HepG2 (cell line): Measurements from ENCODE around the gene ZNF749. TPM values are rescaled to one million over a fixed set of nuclear protein-coding genes. Genes with fewer than 3 reads are reported as not detected.

Experiments
- ATAC-seq: fragments of 200-7000 bp; cut with Tn5 transposase; 3 replicates; pipeline ENCODE4 v1.9.1; 2020; ENCODE audit warnings: mild to moderate bottlenecking, moderate library complexity
- BruUV-seq: library from RNA; stranded (reverse); fragments of 400-500 nt; replicated peaks from 2 replicates; lab custom pipeline; 2021; lab: Mats Ljungman, UMichigan
- CTCF ChIA-PET: fragments of 300-600 bp; formaldehyde crosslinking; extraction: SDS; loops from one replicate; lab custom pipeline; 2021; ENCODE audit warnings: low total read pairs, inconsistent platforms, low intra/inter-chr PET ratio; lab: Yijun Ruan, JAX
- POLR2A ChIA-PET: fragments of 350-600 bp; sonication (Branson Sonifier 250); formaldehyde crosslinking; loops from one replicate; lab custom pipeline; 2020; ENCODE audit warnings: antibody characterized with exemption, inconsistent platforms; lab: Yijun Ruan, JAX
- DNase-seq: peaks from one replicate; pipeline ENCODE4 v3.0.0-alpha.2; 2015; ENCODE audit warnings: low spot score
- FAIRE-seq: peaks from 3 replicates; lab custom pipeline; 2011; peaks lifted over from hg19 to GRCh38; lab: Jason Lieb, UNC
- H2AFZ ChIP-seq: one replicate; pipeline ENCODE4 v1.6.1; 2011; ENCODE audit warnings: low read length, inconsistent platforms
- H3K27ac ChIP-seq: fragments of 300-600 bp; 3 replicates; pipeline ENCODE4 v1.8.0; 2011; ENCODE audit warnings: mixed run types, mild to moderate bottlenecking, mixed read lengths, low read length, inconsistent platforms; ENCODE audit not compliant: insufficient read depth; ENCODE audit errors: extremely low read length
- H3K27me3 ChIP-seq, 2 experiments: fragments of 200-600 bp in 1 of 2; 2 replicates in 1 of 2; 3 replicates in 1 of 2; pipeline versions ENCODE4 v1.6.0 to v1.8.0; 2011; ENCODE audit warnings: low read length in 2 of 2, mild to moderate bottlenecking in 2 of 2, moderate library complexity in 2 of 2, inconsistent platforms in 1 of 2; ENCODE audit not compliant: insufficient read depth in 2 of 2, control insufficient read depth in 1 of 2
- H3K36me3 ChIP-seq, 2 experiments: fragments of 200-600 bp in 1 of 2; replicated peaks in 1 of 2; 2 replicates in 1 of 2; 3 replicates in 1 of 2; pipeline versions ENCODE4 v1.5.1 to v1.8.0; 2011; ENCODE audit warnings: low read length in 2 of 2, inconsistent platforms in 1 of 2; ENCODE audit not compliant: insufficient read depth in 2 of 2, control insufficient read depth in 1 of 2
- H3K4me1 ChIP-seq: 2 replicates; pipeline ENCODE4 v1.5.1; 2012; ENCODE audit warnings: low read length, inconsistent platforms; ENCODE audit not compliant: insufficient read depth
- H3K4me2 ChIP-seq: 2 replicates; pipeline ENCODE4 v1.6.0; 2011; ENCODE audit warnings: low read depth, low read length, inconsistent platforms
- H3K4me3 ChIP-seq, 3 experiments: fragments of 200-600 bp in 1 of 3; sonication (generic), shearing (Covaris generic) in 1 of 3; replicated peaks in 1 of 3; 2 replicates each; pipeline ENCODE4 v1.5.1; 2011 to 2016; ENCODE audit warnings: low read length in 3 of 3, inconsistent platforms in 2 of 3, low read depth in 2 of 3, mild to moderate bottlenecking in 2 of 3, control low read depth in 1 of 3, mixed read lengths in 1 of 3; ENCODE audit not compliant: insufficient read depth in 1 of 3
- H3K79me2 ChIP-seq: one replicate; pipeline ENCODE4 v1.6.1; 2011; ENCODE audit warnings: low read length, inconsistent platforms; ENCODE audit not compliant: insufficient read depth
- H3K9ac ChIP-seq: 2 replicates; pipeline ENCODE4 v1.6.0; 2011; ENCODE audit warnings: mild to moderate bottlenecking, low read depth, low read length, inconsistent platforms; ENCODE audit not compliant: insufficient read depth
- H3K9me3 ChIP-seq: 2 replicates; pipeline ENCODE4 v1.5.1; 2012; ENCODE audit warnings: mild to moderate bottlenecking, low read length
- H4K20me1 ChIP-seq: 2 replicates; pipeline ENCODE4 v1.6.0; 2011; ENCODE audit warnings: inconsistent platforms, mild to moderate bottlenecking, low read length, moderate library complexity; ENCODE audit not compliant: insufficient read depth
- ETS1 ChIP-seq: sonication (generic); formaldehyde crosslinking; IDR thresholded peaks from 2 replicates; pipeline ENCODE4 v1.4.0; 2020; ENCODE audit warnings: missing genetic modification reagents
- FOXJ3 ChIP-seq: sonication (generic); formaldehyde crosslinking; IDR thresholded peaks from 2 replicates; pipeline ENCODE4 v1.4.0; 2020; ENCODE audit warnings: missing genetic modification reagents, mild to moderate bottlenecking, borderline replicate concordance
- KDM4B ChIP-seq: sonication (generic); formaldehyde crosslinking; IDR thresholded peaks from 2 replicates; pipeline ENCODE4 v1.4.0; 2020; ENCODE audit warnings: missing genetic modification reagents
- MXD3 ChIP-seq: IDR thresholded peaks from 2 replicates; pipeline ENCODE4 v1.6.1; 2016; ENCODE audit warnings: mild to moderate bottlenecking, missing biosample characterization, missing genetic modification reagents
- PHF8 ChIP-seq: sonication (generic); formaldehyde crosslinking; IDR thresholded peaks from 2 replicates; pipeline ENCODE4 v1.5.0; 2020; ENCODE audit warnings: missing genetic modification reagents
- PTBP1 ChIP-seq: fragments of 200-400 bp; formaldehyde crosslinking; IDR thresholded peaks from 2 replicates; pipeline ENCODE4 v1.6.1; 2018; ENCODE audit warnings: low read length, low read depth; ENCODE audit not compliant: poor library complexity, severe bottlenecking
- RBM22 ChIP-seq: fragments of 200-400 bp; formaldehyde crosslinking; optimal IDR thresholded peaks from 2 replicates; pipeline ENCODE3; 2017; ENCODE audit warnings: mild to moderate bottlenecking, low read length, moderate library complexity
- RELA ChIP-seq: sonication (generic); formaldehyde crosslinking; IDR thresholded peaks from 2 replicates; pipeline ENCODE4 v1.4.0; 2020; ENCODE audit warnings: missing genetic modification reagents
- SRSF9 ChIP-seq: fragments of 200-400 bp; formaldehyde crosslinking; IDR thresholded peaks from 2 replicates; pipeline ENCODE4 v1.6.1; 2018; ENCODE audit warnings: borderline replicate concordance, mild to moderate bottlenecking, low read depth, low read length; ENCODE audit not compliant: insufficient read depth, poor library complexity, severe bottlenecking
- THAP7 ChIP-seq: sonication (generic); formaldehyde crosslinking; IDR thresholded peaks from 2 replicates; pipeline ENCODE4 v1.8.1; 2023; ENCODE audit warnings: mild to moderate bottlenecking, missing genetic modification reagents
- ZBTB20 ChIP-seq: sonication (generic); formaldehyde crosslinking; IDR thresholded peaks from 2 replicates; pipeline ENCODE4 v1.8.1; 2023; ENCODE audit warnings: missing genetic modification reagents, low read depth, mild to moderate bottlenecking, borderline replicate concordance
- ZBTB43 ChIP-seq: sonication (generic); formaldehyde crosslinking; conservative IDR thresholded peaks from 2 replicates; pipeline ENCODE4 v1.4.0; 2020; ENCODE audit warnings: missing genetic modification reagents
- ZNF251 ChIP-seq: sonication (generic); formaldehyde crosslinking; IDR thresholded peaks from 2 replicates; pipeline ENCODE4 v1.9.0; 2021; ENCODE audit warnings: mild to moderate bottlenecking, missing genetic modification reagents
- ZNF326 ChIP-seq: sonication (generic); formaldehyde crosslinking; IDR thresholded peaks from 2 replicates; pipeline ENCODE4 v1.4.0; 2020; ENCODE audit warnings: missing genetic modification reagents, borderline replicate concordance
- ZNF44 ChIP-seq: sonication (generic); formaldehyde crosslinking; IDR thresholded peaks from 2 replicates; pipeline ENCODE4 v1.5.1; 2020; ENCODE audit warnings: mild to moderate bottlenecking, missing genetic modification reagents
- ZNF569 ChIP-seq: sonication (generic); formaldehyde crosslinking; IDR thresholded peaks from 2 replicates; pipeline ENCODE4 v1.5.0; 2020; ENCODE audit warnings: mild to moderate bottlenecking, missing genetic modification reagents, moderate library complexity, borderline replicate concordance
- ZNF674 ChIP-seq: sonication (generic); formaldehyde crosslinking; IDR thresholded peaks from 2 replicates; pipeline ENCODE4 v1.5.0; 2020; ENCODE audit warnings: low read depth, mild to moderate bottlenecking, missing genetic modification reagents
- ZNF7 ChIP-seq: IDR thresholded peaks from 2 replicates; pipeline ENCODE4 v1.6.1; 2016; ENCODE audit warnings: missing biosample characterization, missing genetic modification reagents
- ZNF747 ChIP-seq: sonication (generic); formaldehyde crosslinking; IDR thresholded peaks from 2 replicates; pipeline ENCODE4 v1.8.1; 2023; ENCODE audit warnings: missing genetic modification reagents, mild to moderate bottlenecking, borderline replicate concordance
- ZNF891 ChIP-seq: sonication (generic); formaldehyde crosslinking; IDR thresholded peaks from 2 replicates; pipeline ENCODE4 v1.5.0; 2020; ENCODE audit warnings: mild to moderate bottlenecking, missing genetic modification reagents
- WGBS: methylation state at CpG from one replicate; pipeline ENCODE4 v1.1.6; 2017; ENCODE audit warnings: low lambda C conversion rate; 5-methylcytosine and 5-hydroxymethylcytosine counted together
- in situ Hi-C: cut with HindIII; loops from 2 replicates; pipeline ENCODE4 v1.10.0; 2017; ENCODE audit warnings: low pct_unique_long_range_greater_than_20kb; ENCODE audit not compliant: extremely low pct_ligation_motif_present
- intact Hi-C: fragments of 100-400 bp; cut with micrococcal nuclease; formaldehyde crosslinking; loops from one replicate; pipeline ENCODE4 v1.10.0; 2022; ENCODE audit not compliant: unreplicated experiment
- polyA plus RNA-seq, 8 experiments: library from polyadenylated mRNA; depleted of rRNA in 3 of 8; stranded (reverse) in 7 of 8; unstranded in 1 of 8; fragments of >200 nt; fragmentation: Illumina TruSeq in 4 of 8; extraction: Trizol in 4 of 8; gene quantifications; 2 replicates each; pipeline versions ENCODE4 v1.2.1 to v1.2.3, GENCODE V29; 2011 to 2016; ENCODE audit warnings: low read depth in 4 of 8, missing spikeins in 1 of 8, mixed read lengths in 1 of 8; ENCODE audit not compliant: insufficient read depth in 1 of 8
- total RNA-seq, 5 experiments: library from RNA; depleted of rRNA; stranded (reverse); fragments of >200 nt; fragmentation: Illumina TruSeq; extraction: Trizol; gene quantifications; 2 replicates each; pipeline ENCODE4 v1.2.3, GENCODE V29; 2016; ENCODE audit warnings: low read depth in 1 of 5

The ZNF749 gene
- total and polyA plus RNA-seq, 2 of the 13 experiments (the other 11 are each of a cell fraction or from before 2014, with no cell fraction given), result 18.9 to 21.0 TPM

GRCh38 chr19:57421037-57421436 lies 14.1 kb upstream of the ZNF749 start (continued):
- TF ChIP-seq PTBP1, result no peak
- no peak for TF ChIP-seq ZNF7 (CRISPR knock-in tag)
- no peak for TF ChIP-seq KDM4B (CRISPR knock-in tag)
- no peak for TF ChIP-seq SRSF9
- TF ChIP-seq, all 625 proteins: peak for 0

- H3K9me3 ChIP-seq, result no peaks in the 10 kb centered on the region
- H3K27ac ChIP-seq, result peak overlapping the region; percentile 70
- ChIA-PET CTCF (no interaction called here), POLR2A (interaction anchor here (0.7 to 2.0 kb wide), 9 partner anchors 16 to 594 kb away, joined by 3 to 9 read pairs (median 3); partner anchors contain the start of genes PEG3, ZIM2, ZNF304 and ZNF419)
- H3K4me1 ChIP-seq, result peaks cover 22% of the 10 kb centered on the region
- H2AFZ ChIP-seq, result peak overlapping the region; percentile 89
- ATAC-seq (peak; percentile 33), FAIRE-seq (no peak), DNase-seq (no peak)
- intact Hi-C loops (loop anchor here (2.0 kb wide), 1 partner anchor 28 kb away; no protein-coding TSS in a partner anchor), in situ Hi-C loops (no loop called here)
- H3K79me2 ChIP-seq, result peaks cover 41% of the 10 kb centered on the region
- peak overlapping the region; percentile 83 to 98 (median 88) for H3K4me3 ChIP-seq
- H4K20me1 ChIP-seq, result peaks cover 4% of the 10 kb centered on the region; the same call in 1 of the 2 replicates
- H3K9ac ChIP-seq, result peak overlapping the region; percentile 80
- H3K36me3 ChIP-seq, result peaks cover 4 to 10% of the 10 kb centered on the region in 2 experiments
- H3K4me2 ChIP-seq, result peak overlapping the region; percentile 78
- BruUV-seq, result TSS peak; percentile 84
- WGBS, result 41% methylated on average over 15 of the region's 15 CpGs
- H3K27me3 ChIP-seq, result no peaks in the 10 kb centered on the region; a peak in 1 of 5 replicates
- TF ChIP-seq ZNF747 (CRISPR knock-in tag), result peak; percentile 4; the same call in 1 of the 2 replicates
- no peak for TF ChIP-seq ZNF569
- no peak for TF ChIP-seq RELA
- TF ChIP-seq ZBTB43, result no peak
- TF ChIP-seq ZNF44 (CRISPR knock-in tag), result no peak
- TF ChIP-seq ZBTB20 (CRISPR knock-in tag), result no peak
- TF ChIP-seq ZNF326 (CRISPR knock-in tag), result no peak
- TF ChIP-seq FOXJ3, result no peak
- no peak for TF ChIP-seq ZNF891 (CRISPR knock-in tag)
- no peak for TF ChIP-seq ZNF251 (CRISPR knock-in tag)
- no peak for TF ChIP-seq RBM22
- TF ChIP-seq PHF8, result no peak
- TF ChIP-seq ZNF674 (CRISPR knock-in tag), result no peak
- no peak for TF ChIP-seq MXD3 (CRISPR knock-in tag)
- TF ChIP-seq ETS1 (CRISPR knock-in tag), result no peak
- no peak for TF ChIP-seq THAP7 (CRISPR knock-in tag)
Observed at GRCh38 chr19:57434386-57435061, 601 bp upstream of the ZNF749 start.
